Measurements from ENCODE around the gene PCDH9.

Gene PCDH9
- 5.2 to 28.2 reads per million in 2 donors for total RNA-seq

DNA sequence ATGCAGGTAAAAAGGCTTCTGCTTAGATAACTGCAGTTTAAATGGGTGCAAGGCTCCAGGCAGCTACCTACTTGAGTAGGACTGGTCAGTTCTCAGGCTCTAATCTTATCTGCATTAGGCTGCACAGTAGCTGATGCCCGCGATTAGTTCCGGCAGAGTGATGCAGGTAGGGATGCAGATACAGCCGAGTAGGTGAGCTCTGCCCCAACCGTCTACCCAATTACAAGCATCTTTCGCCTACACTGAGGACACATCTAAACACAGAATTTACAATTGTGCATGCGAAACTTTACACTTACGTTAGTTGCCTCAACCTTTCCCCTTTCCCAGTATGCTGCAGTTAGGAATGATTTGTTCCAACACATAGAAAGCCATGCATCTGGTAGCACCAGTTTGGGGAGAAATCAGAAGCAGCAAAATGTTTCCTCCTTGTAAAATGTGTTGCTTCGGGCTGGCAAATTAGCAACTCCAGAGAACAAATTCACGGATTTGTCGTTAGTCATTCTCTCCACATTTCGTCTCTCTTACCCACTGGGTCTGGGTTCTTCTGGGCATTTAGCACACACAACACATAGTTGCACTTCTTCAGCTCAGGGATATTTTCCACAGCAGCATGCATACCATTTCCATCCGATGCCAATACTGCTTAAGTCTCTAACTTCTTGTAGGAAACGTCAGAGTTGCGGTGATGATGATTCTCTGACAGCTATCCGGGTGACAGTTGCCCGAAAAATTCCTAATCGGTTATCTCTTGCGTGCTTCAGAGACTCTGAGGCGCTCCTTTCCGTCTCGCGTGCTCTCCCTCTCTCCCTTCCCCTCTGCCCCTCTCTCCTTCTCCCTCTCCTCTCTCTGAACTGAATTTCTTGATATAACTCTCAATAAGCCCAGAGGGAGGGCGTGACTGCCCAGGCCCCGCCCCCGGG, at the start of gene PCDH9:
PCDH9 (minus strand) TSS at position 856 of the 923 bp plus-strand sequence. CDS start 1,896 bp downstream, outside the sequence.
- DNase-seq = no peak

DNA sequence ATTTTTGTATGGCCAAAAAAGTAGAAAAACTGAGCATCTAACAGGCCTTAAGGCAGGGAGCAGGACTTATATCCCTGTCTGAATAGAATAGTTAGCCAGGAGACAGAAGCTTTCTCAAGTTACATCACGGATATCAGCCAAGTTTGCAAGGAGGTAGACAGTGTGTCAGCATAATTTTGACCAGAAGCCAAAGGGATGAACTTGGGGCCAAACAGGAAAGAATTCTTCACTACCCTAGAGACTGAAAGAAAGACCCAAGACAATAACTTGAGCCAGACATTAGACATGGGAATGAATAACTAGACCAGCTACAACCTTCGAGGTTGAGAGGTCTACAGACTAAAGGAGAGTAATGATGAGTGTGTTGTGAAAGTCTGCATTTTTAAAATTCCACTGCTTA, 48.1 kb upstream of the PCDH9 start:
- DNase-seq = no peak

- no peak for DNase-seq
Measured at GRCh38 chr13:67277581-67277980, 47.4 kb upstream of the PCDH9 start.

- DNase-seq = no peak
Measured at GRCh38 chr13:67275351-67275960, 45.3 kb upstream of the PCDH9 start.

DNA sequence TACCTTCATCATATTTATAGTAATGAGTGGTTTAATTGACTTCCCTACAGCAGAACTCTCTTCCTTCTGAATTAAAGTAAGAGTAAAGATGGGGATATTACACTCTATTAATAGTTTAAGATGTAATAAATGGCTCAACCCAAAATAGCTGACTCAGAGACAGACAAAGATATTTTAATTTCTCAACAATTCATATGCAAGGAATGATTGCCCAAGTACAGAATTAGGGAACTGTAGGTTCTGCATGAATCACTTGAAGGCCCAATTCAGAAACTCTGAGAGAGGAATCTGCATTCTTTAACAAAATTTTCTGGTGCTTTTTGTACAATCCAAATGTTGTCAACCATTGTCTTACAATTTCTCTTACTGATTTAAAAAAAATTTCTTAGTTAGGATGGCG, 42.9 kb upstream of the PCDH9 start:
- no peak for DNase-seq

DNA sequence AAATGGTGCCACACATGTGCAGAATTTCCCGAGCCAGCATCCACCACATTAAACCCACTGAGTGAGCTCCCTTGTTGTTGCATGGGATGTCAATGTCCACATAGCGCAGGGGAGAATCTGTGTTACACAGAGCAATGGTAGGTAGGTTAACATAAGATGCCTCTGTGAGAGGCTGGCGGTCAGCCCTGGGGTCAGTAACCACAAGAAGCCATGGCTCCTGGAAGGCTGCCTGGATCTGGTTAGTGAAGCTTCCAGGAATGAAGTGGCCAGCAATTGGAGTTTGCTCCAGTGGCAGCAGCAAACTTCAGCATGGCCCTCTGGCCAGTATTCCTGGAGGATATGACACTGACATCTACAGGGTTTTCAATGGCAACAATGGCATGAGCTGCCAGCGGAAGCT, 37.0 kb upstream of the PCDH9 start:
- DNase-seq = no peak

DNA sequence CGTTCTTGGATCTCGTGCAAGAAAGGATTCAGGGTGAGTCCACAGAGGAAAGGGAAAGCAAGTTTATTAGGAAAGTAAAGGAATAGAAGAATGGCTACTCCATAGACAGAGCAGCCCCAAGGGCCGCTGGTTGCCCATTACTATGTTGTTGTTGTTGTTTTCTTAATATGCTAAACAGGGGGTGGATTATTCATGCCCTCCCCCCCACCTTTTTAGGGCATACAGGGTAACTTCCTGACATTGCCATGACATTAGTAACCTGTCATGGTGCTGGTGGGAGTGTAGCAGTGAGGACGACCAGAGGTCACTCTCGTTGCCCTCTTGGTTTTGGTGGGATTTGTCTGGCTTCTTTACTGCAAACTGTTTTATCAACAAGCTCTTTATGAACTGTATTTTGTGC, 29.1 kb upstream of the PCDH9 start:
- DNase-seq = no peak

DNA sequence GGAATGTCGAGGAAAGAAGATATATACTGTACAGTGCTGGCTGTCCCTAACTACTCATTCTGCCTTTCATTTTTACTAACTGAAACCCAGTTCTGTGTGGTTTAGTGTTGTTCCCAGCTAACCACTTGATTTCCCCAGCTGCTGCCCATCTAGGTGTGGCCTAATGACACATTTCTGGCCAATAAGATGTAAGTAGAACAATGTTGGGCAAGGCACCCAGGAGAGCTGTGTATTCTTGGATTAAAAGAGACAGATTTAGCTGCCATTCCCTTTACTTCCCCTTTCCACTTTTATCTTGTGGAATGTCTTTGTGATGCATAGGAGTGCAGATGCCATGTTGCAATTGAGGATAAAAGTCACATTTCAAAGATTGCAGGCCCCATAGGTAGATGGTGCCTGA, 28.3 kb upstream of the PCDH9 start:
- DNase-seq = no peak

DNA sequence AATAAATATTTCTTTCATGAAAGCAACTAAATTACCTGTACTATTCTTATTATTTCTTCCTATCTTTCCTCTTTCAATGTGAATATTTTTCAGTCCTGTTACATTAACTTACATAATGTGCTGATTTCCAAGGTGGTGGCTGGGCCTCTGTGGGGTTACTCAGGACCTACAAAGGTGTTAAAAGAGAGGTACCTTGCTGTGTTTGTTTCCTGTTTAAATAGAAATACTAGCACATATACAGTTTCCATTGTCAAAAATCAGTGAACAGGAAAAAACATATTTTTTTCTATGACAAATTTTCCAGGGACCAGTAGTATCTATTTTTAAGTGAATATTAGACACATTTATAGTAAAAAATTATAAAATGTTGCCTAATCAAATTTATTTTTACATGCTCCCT, 8.7 kb upstream of the PCDH9 start:
- DNase-seq = no peak

- DNase-seq = no peak
Measured at GRCh38 chr13:67238277-67238859, 8.2 kb upstream of the PCDH9 start.

DNA sequence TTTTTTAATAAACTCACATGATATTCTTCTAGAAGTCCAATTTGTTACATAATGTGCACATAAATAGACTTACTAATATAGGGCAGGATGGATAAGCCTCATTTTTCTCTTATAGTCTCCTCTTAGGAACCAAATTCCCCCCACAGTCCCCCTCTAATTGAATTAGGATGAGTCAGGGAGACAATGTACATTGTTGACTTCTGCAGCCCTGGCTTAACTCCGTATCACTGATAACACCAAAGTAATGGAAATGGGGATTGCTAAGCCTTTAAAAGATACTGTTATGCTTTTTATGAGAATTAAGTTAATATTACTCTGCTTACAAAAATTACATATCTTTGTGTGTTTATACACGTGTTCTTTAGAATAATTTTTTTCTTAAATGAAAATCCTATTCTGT, 5.1 kb upstream of the PCDH9 start:
- DNase-seq = no peak

DNA sequence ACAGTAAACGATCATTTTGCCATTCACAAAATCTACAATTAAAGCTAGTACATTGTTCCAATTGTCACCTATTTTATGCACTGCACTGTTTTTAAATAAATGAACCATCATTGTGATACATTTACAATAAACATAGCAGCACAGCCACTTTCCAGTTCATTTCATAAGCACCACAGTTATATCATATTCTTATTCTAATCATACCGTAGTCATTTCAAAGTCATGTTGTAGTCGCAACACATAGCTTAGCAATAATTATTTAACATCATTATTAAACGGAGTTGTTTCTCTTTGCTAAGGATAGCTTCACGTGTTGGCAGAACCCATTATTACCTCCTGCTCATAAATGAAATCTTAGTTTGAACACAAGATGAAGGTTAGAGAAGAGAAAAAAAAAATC, 2.2 kb upstream of the PCDH9 start:
- no peak for DNase-seq

DNA sequence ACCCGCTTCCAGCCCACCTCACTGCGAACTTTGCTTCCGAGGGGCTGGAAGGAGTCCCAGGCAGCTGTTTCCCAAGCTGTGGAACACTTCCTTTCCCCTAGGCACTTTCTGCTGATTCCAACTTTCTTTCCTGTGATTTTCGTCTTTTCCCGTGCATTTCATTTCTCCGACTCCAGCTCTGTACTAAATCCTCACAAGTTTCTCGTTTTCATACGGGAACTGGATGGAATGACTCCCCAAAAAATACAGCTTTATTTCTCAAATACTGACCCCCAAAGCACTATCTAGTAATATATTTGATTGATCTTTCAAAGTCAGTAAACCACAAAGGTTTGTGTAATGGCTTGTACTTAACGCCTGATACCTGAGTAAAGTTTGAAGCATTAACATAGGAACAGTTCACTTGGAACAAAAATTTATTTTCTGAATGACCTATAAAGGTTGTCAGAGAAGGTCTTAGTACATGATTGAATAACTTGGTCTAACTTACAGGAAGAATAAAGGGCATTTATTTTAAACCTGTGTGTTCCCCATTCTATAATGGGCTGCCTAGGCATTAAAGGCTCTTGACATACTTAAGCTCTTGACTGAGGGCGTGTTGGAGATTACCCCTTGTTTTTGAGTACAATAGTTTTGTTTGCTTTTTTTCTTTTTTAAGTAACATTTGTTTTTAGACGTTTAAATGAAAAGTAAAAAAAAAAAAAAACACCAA, 1.3 kb upstream of the PCDH9 start:
- no peak for DNase-seq

- DNase-seq = peak; percentile 56
Measured at GRCh38 chr13:67230404-67231288, 510 bp upstream of the PCDH9 start.

DNA sequence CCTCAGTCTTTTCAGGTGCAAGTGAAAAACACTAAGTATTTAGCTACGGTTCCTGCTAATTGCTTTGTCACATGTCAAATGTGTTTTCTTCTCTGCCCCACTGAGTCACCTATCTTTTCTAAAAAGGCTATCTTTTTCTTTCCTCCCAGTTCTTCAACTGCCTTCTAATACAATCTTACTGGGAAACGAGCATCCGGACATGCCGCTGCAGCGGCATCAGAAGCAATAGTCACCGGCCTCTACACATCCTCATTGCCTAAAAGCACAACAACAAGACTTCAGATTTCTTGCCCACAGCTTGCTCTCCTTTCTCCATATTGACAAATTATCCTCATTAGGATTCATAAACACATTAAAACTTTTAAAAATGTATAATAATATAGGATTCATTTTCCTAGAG, 1.2 kb downstream of the PCDH9 start:
- DNase-seq = no peak

- DNase-seq = no peak
Measured at GRCh38 chr13:67228031-67228430, 2.1 kb downstream of the PCDH9 start.

GRCh38 chr13:67227131-67227983, 2.8 kb downstream of the PCDH9 start:
- DNase-seq = no peak

DNA sequence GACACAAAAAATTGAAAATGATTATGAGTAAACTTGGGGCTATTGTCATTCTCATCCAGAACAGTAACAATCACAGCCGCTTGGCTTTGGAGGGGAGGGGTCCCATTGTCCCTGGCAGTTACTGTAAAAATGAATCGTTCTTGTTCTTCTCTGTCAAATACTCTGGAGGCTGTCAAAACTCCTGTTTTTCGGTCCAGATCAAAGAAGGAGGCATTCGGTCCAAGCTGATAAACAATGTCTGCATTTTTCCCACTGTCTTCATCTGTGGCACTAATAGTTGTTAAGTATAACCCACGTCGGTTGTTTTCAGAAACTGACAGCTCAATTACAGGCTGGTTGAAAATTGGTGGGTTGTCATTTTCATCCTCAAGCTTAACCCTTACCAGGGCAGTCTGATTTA, 3.4 kb downstream of the PCDH9 start:
- DNase-seq = no peak

- DNase-seq = no peak
Measured at GRCh38 chr13:67225252-67226159, 4.6 kb downstream of the PCDH9 start.

All from activated gamma-delta T cell (primary cell).